Neural cell (in vitro differentiated cells): ENCODE results near the gene C11orf86.

Experiments
- EZH2 ChIP-seq: fragments of 200-600, 300-800 bp; shearing (Covaris generic), sonication (generic); IDR thresholded peaks from 2 replicates; pipeline ENCODE4 v1.6.1; 2014; ENCODE audit warnings: antibody characterized with exemption, low read length, borderline replicate concordance, mild to moderate bottlenecking; ENCODE audit not compliant: insufficient read depth, poor library complexity, severe bottlenecking
- TAF1 ChIP-seq: IDR thresholded peaks from 2 replicates; pipeline ENCODE4 v1.6.1; 2012; ENCODE audit warnings: low read depth
- TF ChIP-seq, protein P1 (sequence below): fragments of 450-650 bp; IDR thresholded peaks from 2 replicates; pipeline ENCODE4 v1.5.1; 2014; ENCODE audit warnings: antibody characterized with exemption, mild to moderate bottlenecking, moderate library complexity; ENCODE audit not compliant: poor library complexity, severe bottlenecking

DNA sequence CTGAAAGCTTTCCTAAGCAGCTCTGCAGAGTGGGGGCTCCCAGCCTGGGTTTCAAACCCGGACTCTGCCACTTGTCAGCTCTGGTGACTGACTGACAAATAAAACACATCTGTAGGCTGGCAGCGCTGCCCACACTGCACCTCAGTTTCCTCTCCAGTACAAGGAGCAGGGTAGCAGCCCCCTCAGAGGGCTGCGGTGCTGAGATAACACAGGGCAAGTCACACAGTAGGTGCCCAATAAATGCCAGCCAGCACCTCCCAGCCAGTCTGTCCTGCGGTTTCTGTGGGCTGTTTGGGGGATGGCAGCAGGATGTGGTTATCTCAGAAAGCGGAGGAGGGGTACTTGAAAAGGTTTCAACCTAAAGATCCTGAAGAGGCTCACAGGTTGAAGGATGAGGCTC, 49.3 kb downstream of the C11orf86 start:
- no peak for TF ChIP-seq TAF1
- TF ChIP-seq, protein P1, sequence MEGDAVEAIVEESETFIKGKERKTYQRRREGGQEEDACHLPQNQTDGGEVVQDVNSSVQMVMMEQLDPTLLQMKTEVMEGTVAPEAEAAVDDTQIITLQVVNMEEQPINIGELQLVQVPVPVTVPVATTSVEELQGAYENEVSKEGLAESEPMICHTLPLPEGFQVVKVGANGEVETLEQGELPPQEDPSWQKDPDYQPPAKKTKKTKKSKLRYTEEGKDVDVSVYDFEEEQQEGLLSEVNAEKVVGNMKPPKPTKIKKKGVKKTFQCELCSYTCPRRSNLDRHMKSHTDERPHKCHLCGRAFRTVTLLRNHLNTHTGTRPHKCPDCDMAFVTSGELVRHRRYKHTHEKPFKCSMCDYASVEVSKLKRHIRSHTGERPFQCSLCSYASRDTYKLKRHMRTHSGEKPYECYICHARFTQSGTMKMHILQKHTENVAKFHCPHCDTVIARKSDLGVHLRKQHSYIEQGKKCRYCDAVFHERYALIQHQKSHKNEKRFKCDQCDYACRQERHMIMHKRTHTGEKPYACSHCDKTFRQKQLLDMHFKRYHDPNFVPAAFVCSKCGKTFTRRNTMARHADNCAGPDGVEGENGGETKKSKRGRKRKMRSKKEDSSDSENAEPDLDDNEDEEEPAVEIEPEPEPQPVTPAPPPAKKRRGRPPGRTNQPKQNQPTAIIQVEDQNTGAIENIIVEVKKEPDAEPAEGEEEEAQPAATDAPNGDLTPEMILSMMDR, result no peak
- no peak for TF ChIP-seq EZH2
